Skeletal muscle tissue (tissue), 4 donors: Measurements from ENCODE around the gene ASCC2. TPM values are rescaled to one million over a fixed set of nuclear protein-coding genes. Genes with fewer than 3 reads are reported as not detected.
A peak's percentile ranks its signal among the peaks of the same experiment; 100 is the strongest.

Experiments used
- H3K27ac ChIP-seq: one replicate; pipeline ENCODE4 v1.7.0; 2013; ENCODE audit warnings: mild to moderate bottlenecking, low read depth, low read length, inconsistent platforms
- H3K27me3 ChIP-seq, 3 donors: one replicate each; pipeline ENCODE4 v1.7.0; 2013; ENCODE audit warnings: low read length in 3 of 3; ENCODE audit not compliant: control insufficient read depth in 3 of 3, insufficient read depth in 3 of 3
- H3K36me3 ChIP-seq, 3 donors: one replicate each; pipeline ENCODE4 v1.7.0; 2013; ENCODE audit warnings: low read length in 3 of 3; ENCODE audit not compliant: control insufficient read depth in 3 of 3, insufficient read depth in 3 of 3
- H3K4me1 ChIP-seq, 3 donors: one replicate each; pipeline ENCODE4 v1.7.0; 2013; ENCODE audit warnings: low read length in 3 of 3, mild to moderate bottlenecking in 3 of 3; ENCODE audit not compliant: control insufficient read depth in 3 of 3, insufficient read depth in 3 of 3
- H3K4me3 ChIP-seq, 3 donors: one replicate each; pipeline ENCODE4 v1.7.0; 2013; ENCODE audit warnings: low read length in 3 of 3
- H3K9ac ChIP-seq, 3 donors: one replicate each; pipeline ENCODE4 v1.7.0; 2013; ENCODE audit warnings: low read length in 3 of 3, mild to moderate bottlenecking in 3 of 3, moderate library complexity in 2 of 3, low read depth in 1 of 3
- H3K9me3 ChIP-seq, 3 donors: one replicate each; pipeline ENCODE4 v1.7.0; 2013; ENCODE audit warnings: low read length in 3 of 3; ENCODE audit not compliant: control insufficient read depth in 3 of 3
- total RNA-seq: library from RNA; depleted of rRNA; stranded (reverse); fragments of >200 nt; gene quantifications from one replicate; pipeline ENCODE4 v1.2.3, GENCODE V29; 2014
- donor health status: Osteomylitis.

ASCC2 gene
- total RNA-seq, 1 donor from 2014 or later = 15.7 TPM

DNA sequence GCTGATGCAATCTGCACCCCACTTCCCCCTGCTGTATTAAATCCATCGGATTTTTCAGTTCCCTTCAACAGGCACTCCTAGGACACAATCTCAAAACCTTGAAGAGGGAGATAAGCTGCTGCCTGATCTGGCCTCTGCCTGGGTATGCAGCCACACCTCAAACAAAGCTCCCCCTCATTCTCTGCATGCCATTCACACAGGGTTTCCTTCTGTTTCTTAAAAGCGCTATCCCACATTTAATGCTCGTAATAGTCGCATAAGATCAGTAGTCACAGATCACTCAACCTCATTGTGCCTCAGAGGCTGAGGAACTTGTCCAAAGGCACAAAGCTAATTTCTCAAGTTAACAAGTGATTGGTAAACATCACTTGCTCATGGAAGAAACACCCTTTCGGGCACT lies 36.9 kb downstream of the ASCC2 start:
- H3K9ac ChIP-seq = peak overlapping the region in 1 of 3 donors; percentile 76
- no peaks in the 10 kb centered on the region for H3K9me3 ChIP-seq
- peak overlapping the region; percentile 68 for H3K27ac ChIP-seq
- H3K4me1 ChIP-seq = peaks cover 61 to 83% (median 69%) of the 10 kb centered on the region in 3 donors
- peaks cover 32 to 47% (median 43%) of the 10 kb centered on the region in 3 donors for H3K36me3 ChIP-seq
- H3K27me3 ChIP-seq = no peaks in the 10 kb centered on the region
- H3K4me3 ChIP-seq = no peak overlapping the region

GRCh38 chr22:29799217-29799680 lies 38.8 kb downstream of the ASCC2 start:
- Histone ChIP-seq H3K4me3 (peak overlapping the region in 2 of 3 donors; percentile 61 to 69), H3K27ac (peak overlapping the region; percentile 95), H3K36me3 (peaks cover 13 to 40% (median 37%) of the 10 kb centered on the region in 3 donors), H3K27me3 (no peaks in the 10 kb centered on the region), H3K4me1 (peaks cover 53 to 68% (median 61%) of the 10 kb centered on the region in 3 donors), H3K9ac (peak overlapping the region; percentile 34 to 76 (median 45)), H3K9me3 (no peaks in the 10 kb centered on the region)

DNA sequence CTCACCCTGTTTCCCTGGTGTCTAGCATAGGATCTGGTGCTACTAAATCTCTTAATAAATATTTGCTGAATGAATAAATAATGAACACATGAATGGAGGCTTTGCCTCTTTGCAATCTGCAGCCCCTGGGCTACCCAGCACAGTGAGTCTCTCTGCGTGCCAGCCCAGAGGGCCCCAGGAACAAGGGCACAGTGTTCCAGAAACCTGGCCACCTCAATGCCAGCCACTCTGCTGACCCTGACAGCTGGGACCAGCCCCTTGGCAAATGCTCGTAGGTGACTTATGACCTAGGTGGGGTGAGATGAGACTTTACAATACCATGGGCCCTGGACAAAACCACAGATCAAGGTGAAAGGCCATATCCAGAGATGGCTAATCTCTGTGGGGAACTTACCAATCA lies 39.3 kb downstream of the ASCC2 start:
- peaks cover 50 to 64% (median 56%) of the 10 kb centered on the region in 3 donors for H3K4me1 ChIP-seq

DNA sequence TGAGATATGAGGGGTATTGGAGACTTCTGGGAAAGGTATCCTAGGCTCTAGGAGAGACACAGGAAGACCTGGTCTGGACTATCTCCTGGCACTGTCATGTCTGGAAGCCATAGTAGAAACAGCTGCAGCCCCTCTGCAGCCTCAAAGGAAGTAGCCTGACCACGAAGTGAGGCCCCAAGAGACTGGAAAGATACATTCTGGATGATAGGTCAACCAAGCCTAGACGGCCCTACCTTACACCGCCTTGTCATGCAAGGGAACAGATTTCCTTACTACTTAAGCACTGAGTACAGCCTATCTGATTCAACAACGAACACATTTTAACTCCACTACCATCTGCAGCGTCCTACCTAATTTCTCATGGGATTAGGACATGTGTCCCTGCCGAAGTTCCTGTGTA lies 39.8 kb downstream of the ASCC2 start:
- no peaks in the 10 kb centered on the region for H3K27me3 ChIP-seq
- H3K27ac ChIP-seq = peak overlapping the region; percentile 95
- peak overlapping the region in 2 of 3 donors; percentile 61 to 69 for H3K4me3 ChIP-seq
- H3K9me3 ChIP-seq = no peaks in the 10 kb centered on the region
- H3K36me3 ChIP-seq = peaks cover 10 to 36% (median 33%) of the 10 kb centered on the region in 3 donors
- peak overlapping the region; percentile 34 to 76 (median 45) for H3K9ac ChIP-seq
- peaks cover 49 to 62% (median 56%) of the 10 kb centered on the region in 3 donors for H3K4me1 ChIP-seq

More for the DNA sequence above, 39.3 kb downstream of the ASCC2 start:
- H3K27me3 ChIP-seq = no peaks in the 10 kb centered on the region
- H3K36me3 ChIP-seq = peaks cover 9 to 36% (median 33%) of the 10 kb centered on the region in 3 donors
- H3K4me3 ChIP-seq = peak overlapping the region in 2 of 3 donors; percentile 61 to 69
- peak overlapping the region; percentile 95 for H3K27ac ChIP-seq
- no peaks in the 10 kb centered on the region for H3K9me3 ChIP-seq
- peak overlapping the region; percentile 34 to 76 (median 45) for H3K9ac ChIP-seq

DNA sequence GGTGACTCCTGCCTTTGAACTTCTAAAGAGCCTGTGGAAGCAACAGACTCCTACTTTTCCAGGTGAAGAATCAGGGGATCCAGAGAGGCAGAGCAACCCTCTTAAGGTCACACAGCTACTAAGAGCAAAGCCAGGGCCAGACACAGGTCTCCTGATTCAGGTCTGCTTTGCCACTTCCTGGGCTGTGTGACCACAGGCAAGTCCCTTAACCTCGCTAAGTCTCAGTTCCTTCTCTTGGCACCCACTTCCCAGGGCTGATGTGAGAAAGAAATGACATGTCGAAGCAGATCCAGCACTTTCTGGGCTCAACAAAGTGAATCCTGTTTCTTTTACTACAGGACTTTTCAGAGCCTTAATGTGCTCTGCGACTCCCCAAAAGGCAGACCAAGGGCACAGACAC lies 40.7 kb downstream of the ASCC2 start:
- Histone ChIP-seq H3K4me1 (peaks cover 49 to 62% (median 56%) of the 10 kb centered on the region in 3 donors), H3K27ac (peak overlapping the region; percentile 49)

GRCh38 chr22:29795663-29796062 lies 42.4 kb downstream of the ASCC2 start:
- no peak overlapping the region for H3K27ac ChIP-seq

More for the DNA sequence above, 40.7 kb downstream of the ASCC2 start:
- H3K9ac ChIP-seq = peak overlapping the region in 1 of 3 donors; percentile 57
- H3K9me3 ChIP-seq = no peaks in the 10 kb centered on the region
- peaks cover 20 to 46% (median 42%) of the 10 kb centered on the region in 3 donors for H3K36me3 ChIP-seq
- H3K27me3 ChIP-seq = no peaks in the 10 kb centered on the region
- no peak overlapping the region for H3K4me3 ChIP-seq

GRCh38 chr22:29793396-29793795 lies 44.7 kb downstream of the ASCC2 start:
- H3K9ac ChIP-seq = no peak overlapping the region
- H3K4me1 ChIP-seq = peaks cover 15 to 25% (median 21%) of the 10 kb centered on the region in 3 donors
- peaks cover 58 to 67% (median 67%) of the 10 kb centered on the region in 3 donors for H3K36me3 ChIP-seq
- H3K4me3 ChIP-seq = no peak overlapping the region
- no peaks in the 10 kb centered on the region for H3K9me3 ChIP-seq
- no peak overlapping the region for H3K27ac ChIP-seq
- H3K27me3 ChIP-seq = no peaks in the 10 kb centered on the region

More at GRCh38 chr22:29795663-29796062, 42.4 kb downstream of the ASCC2 start:
- no peaks in the 10 kb centered on the region for H3K9me3 ChIP-seq
- H3K4me1 ChIP-seq = peaks cover 36 to 46% (median 42%) of the 10 kb centered on the region in 3 donors
- peak overlapping the region in 1 of 3 donors; percentile 16 for H3K9ac ChIP-seq
- H3K27me3 ChIP-seq = no peaks in the 10 kb centered on the region
- no peak overlapping the region for H3K4me3 ChIP-seq
- peaks cover 35 to 48% (median 48%) of the 10 kb centered on the region in 3 donors for H3K36me3 ChIP-seq

- Histone ChIP-seq H3K4me3 (no peak overlapping the region), H3K27me3 (no peaks in the 10 kb centered on the region), H3K4me1 (peaks cover 0 to 1% (median under 1%) of the 10 kb centered on the region in 3 donors), H3K9ac (no peak overlapping the region), H3K27ac (no peak overlapping the region), H3K36me3 (peaks cover 67 to 72% (median 67%) of the 10 kb centered on the region in 3 donors), H3K9me3 (no peaks in the 10 kb centered on the region)
Measured at GRCh38 chr22:29790061-29790460, 48.0 kb downstream of the ASCC2 start.

DNA sequence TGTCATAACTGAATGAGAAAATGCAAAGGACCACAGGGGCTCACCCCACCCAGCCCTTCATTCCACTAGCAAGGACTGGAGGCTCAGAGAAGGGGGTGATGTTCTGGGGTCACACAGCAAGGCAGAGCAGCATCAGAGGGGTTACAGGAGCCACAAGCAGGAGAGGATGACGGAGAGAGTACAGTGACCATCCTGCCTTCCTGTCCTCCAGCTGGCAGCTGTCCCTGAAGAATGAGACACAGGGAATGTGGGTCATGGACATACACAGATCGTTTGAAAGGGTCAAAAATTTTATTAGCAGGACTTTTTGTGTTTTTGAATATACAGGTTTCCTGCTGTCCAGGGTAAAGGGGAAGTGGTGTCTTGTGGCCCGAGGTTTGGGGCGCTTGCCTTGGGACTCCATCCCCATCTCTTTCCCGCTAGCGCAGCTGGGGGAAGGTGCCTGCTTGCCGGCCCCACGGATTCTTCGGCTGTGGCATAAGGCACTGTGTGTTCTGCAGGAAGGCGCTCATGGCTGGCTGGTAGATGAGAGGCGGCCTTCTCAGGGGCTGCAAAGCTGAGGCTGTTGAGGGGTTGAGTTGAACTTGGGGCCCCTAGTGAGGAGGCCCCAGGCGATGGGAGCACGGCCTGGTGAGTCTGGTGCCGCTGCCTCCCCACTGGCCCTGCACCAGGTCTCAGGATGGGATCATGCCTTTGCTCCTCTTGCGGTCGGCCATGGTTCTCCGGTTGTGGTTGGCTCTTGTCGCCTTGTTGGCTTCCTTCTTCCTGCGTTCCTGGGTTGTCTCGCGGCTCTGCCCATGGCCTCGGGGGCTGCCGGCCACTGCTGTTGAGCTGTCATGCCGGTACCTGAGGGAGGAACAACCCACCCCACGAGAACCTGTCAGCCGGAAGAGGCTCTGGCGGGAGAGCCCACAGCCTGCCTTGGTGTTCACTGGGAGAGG lies 49.5 kb downstream of the ASCC2 start:
- Histone ChIP-seq H3K9me3 (no peaks in the 10 kb centered on the region), H3K27me3 (no peaks in the 10 kb centered on the region), H3K27ac (no peak overlapping the region), H3K4me1 (peaks cover 3 to 10% (median 6%) of the 10 kb centered on the region in 3 donors), H3K36me3 (peaks cover 60 to 66% (median 65%) of the 10 kb centered on the region in 3 donors), H3K4me3 (no peak overlapping the region), H3K9ac (no peak overlapping the region)
